Measurements from ENCODE around the gene LSR. TPM values are rescaled to one million over a fixed set of nuclear protein-coding genes. Genes with fewer than 3 reads are reported as not detected.

The LSR gene
- total RNA-seq, 3 donors from 2014 or later: 123 to 302 (median 289) TPM

- intact Hi-C loops (cut with DNase I, micrococcal nuclease): loop anchor here in 1 of 2 donors (5.0 kb wide), 1 partner anchor 400 kb away; the partner anchor contains the start of gene COX6B1
- H3K4me1 ChIP-seq (ENCODE audit: low read depth): peaks cover 20% of the 10 kb centered on the region
- no peaks in the 10 kb centered on the region for H3K36me3 ChIP-seq (ENCODE audit: low read depth)
- peak overlapping the region; percentile 77 for H3K4me3 ChIP-seq
- no peaks in the 10 kb centered on the region for H3K9me3 ChIP-seq
- peak; percentile 80 for ATAC-seq
- TF ChIP-seq CTCF (IDR thresholded peaks at IDR 0.05): peak; percentile 56
- DNase-seq: peak; percentile 92 to 94 (median 93)
These were observed 1.1 kb upstream of the LSR start for GRCh38 chr19:35247526-35248309.

DNA sequence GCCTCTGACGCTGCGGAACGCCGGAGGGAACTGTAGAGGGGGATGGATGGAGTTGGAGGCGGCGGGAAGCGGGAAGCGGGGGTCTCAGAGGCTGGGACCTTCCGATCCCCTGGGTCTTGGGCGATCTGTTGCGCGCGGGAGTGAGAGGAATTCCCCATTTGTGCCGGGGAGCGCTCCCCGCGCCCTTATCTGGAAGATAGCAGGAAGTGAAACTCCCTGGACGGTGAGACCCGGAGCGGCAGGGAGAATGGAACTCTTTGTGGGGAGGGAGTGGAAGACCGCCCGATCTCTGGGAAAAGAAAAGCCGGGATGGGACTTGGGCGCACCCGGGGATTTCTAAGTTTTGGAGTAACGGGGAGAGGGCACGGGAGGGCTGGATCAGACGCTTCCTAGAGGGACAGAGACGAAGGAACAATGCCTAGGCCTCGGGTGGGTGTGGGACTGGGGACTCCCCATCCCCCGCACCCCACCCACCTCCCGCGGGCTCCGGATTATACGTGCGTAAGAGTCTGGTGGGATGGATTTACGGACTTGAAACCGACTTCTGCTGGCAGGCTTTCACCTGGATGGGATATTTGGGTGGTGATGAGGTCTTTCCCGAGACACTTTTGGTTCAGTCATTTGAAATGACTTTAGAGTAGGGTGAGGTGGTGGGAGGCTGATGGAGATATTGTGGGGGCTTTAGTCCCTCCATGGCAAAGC lies 495 bp downstream of the LSR start:
- DNase-seq (peak in 2 of 3 donors; percentile 55), ATAC-seq (peak; percentile 5)
- intact Hi-C loops (cut with DNase I, micrococcal nuclease): loop anchor here in 1 of 2 donors (5.0 kb wide), 1 partner anchor 398 kb away; the partner anchor contains the start of gene COX6B1
- no peak for TF ChIP-seq CTCF (IDR thresholded peaks at IDR 0.05)
- Histone ChIP-seq H3K4me3 (peak overlapping the region; percentile 77), H3K36me3 (ENCODE audit: low read depth) (no peaks in the 10 kb centered on the region), H3K4me1 (ENCODE audit: low read depth) (peaks cover 20% of the 10 kb centered on the region), H3K9me3 (no peaks in the 10 kb centered on the region)

DNA sequence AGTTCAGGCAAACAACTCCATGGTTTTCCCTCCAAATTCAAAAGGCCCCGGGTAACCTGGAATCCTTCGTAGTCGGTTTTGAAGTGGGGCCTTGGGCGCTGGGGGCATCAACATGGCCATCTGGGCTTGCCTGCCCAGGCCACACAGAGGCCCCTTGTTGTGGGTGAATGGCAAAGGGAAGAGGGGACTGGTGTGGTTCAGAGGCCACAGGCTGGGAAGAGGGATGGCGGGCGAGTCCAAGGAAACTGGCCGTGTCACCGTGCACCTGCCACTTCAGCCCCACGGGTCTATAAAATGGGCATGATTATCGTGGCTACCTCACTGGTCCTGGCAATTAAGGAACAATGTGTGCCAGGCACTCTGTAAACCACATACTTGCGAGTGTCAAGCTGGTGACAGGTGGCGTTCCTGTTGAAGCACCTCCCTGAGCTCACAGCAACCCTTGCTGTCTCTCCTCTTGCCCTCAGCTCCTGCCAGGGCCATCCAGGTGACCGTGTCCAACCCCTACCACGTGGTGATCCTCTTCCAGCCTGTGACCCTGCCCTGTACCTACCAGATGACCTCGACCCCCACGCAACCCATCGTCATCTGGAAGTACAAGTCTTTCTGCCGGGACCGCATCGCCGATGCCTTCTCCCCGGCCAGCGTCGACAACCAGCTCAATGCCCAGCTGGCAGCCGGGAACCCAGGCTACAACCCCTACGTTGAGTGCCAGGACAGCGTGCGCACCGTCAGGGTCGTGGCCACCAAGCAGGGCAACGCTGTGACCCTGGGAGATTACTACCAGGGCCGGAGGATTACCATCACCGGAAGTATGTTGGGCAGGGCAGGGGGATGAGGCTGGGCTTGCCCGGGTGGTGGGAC lies 1.3 kb downstream of the LSR start:
- intact Hi-C loops (cut with DNase I, micrococcal nuclease): loop anchor here in 1 of 2 donors (5.0 kb wide), 1 partner anchor 397 kb away; the partner anchor contains the start of gene COX6B1
- Histone ChIP-seq H3K36me3 (ENCODE audit: low read depth) (no peaks in the 10 kb centered on the region), H3K9me3 (no peaks in the 10 kb centered on the region), H3K4me1 (ENCODE audit: low read depth) (peaks cover 20% of the 10 kb centered on the region), H3K4me3 (peak overlapping the region; percentile 77)
- ATAC-seq (no peak), DNase-seq (no peak)
- no peak for TF ChIP-seq CTCF (IDR thresholded peaks at IDR 0.05)

DNA sequence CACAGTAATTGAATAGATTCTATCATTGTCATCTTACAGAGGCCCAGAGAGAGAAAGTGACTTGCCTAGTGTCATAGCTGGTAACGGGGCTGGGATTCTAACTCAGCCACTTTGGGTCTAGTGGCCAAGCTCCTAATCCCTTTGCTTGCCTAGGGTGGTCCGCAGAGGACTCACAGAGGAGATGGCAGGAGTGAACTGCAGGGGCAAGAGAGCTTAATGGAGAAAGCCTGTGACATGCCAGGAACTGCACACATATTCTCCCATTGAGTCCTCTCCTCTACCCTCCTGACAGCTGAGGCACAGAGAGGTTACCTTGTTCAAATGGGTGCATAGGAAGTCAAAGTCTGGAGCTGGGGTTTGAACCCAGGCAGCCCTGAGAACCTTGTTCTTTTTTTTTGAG lies 2.7 kb downstream of the LSR start:
- no peak for TF ChIP-seq CTCF (IDR thresholded peaks at IDR 0.05)
- ATAC-seq (no peak), DNase-seq (no peak)
- no peaks in the 10 kb centered on the region for H3K9me3 ChIP-seq
- peaks cover 20% of the 10 kb centered on the region for H3K4me1 ChIP-seq (ENCODE audit: low read depth)
- intact Hi-C loops (cut with DNase I, micrococcal nuclease): no loop called here
- no peak overlapping the region for H3K4me3 ChIP-seq
- no peaks in the 10 kb centered on the region for H3K36me3 ChIP-seq (ENCODE audit: low read depth)
